KBM-7 (cell line): ENCODE results near the gene FGF12.
A peak's percentile ranks its signal among the peaks of the same experiment; 100 is the strongest.
"Not testable (repeated sequence)": the region's sequence is repeated elsewhere in the genome, so short reads cannot be mapped to it uniquely, and the experiment has no call there.

Source experiments
- DNase-seq: peaks from one replicate; pipeline ENCODE4 v3.0.0-alpha.2; 2015
- in situ Hi-C: fragments of 300-500 bp; cut with MboI; formaldehyde crosslinking; loops from 2 replicates; pipeline ENCODE4 v1.14.3; 2020; ENCODE audit warnings: low sequenced_read_pairs, low pct_unique_long_range_greater_than_20kb, mixed read lengths

Gene FGF12

GRCh38 chr3:192727032-192727847, at the start of gene FGF12:
Gene FGF12 (minus strand): TSS chr3:192727541.
- no peak for DNase-seq

GRCh38 chr3:192774341-192774740, 47.0 kb upstream of the FGF12 start:
- DNase-seq, in situ Hi-C loops: not testable (repeated sequence)

More at GRCh38 chr3:192727032-192727847, at the start of gene FGF12:
- in situ Hi-C loops = no loop called here

- in situ Hi-C loops = no loop called here
- DNase-seq = peak; percentile 30
Observed at GRCh38 chr3:192772240-192772894, 45.0 kb upstream of the FGF12 start.

- in situ Hi-C loops = no loop called here
Observed at GRCh38 chr3:192758654-192759053, 31.3 kb upstream of the FGF12 start.

GRCh38 chr3:192751148-192751547, 23.8 kb upstream of the FGF12 start:
- in situ Hi-C loops = no loop called here
- no peak for DNase-seq

More at GRCh38 chr3:192758654-192759053, 31.3 kb upstream of the FGF12 start:
- no peak for DNase-seq

- in situ Hi-C loops = no loop called here
Observed at GRCh38 chr3:192750201-192750600, 22.9 kb upstream of the FGF12 start.

GRCh38 chr3:192747746-192748145, 20.4 kb upstream of the FGF12 start:
- in situ Hi-C loops = no loop called here

More at GRCh38 chr3:192750201-192750600, 22.9 kb upstream of the FGF12 start:
- DNase-seq = no peak

GRCh38 chr3:192747145-192747544, 19.8 kb upstream of the FGF12 start:
- in situ Hi-C loops = no loop called here

More at GRCh38 chr3:192747746-192748145, 20.4 kb upstream of the FGF12 start:
- DNase-seq = no peak

GRCh38 chr3:192745150-192745549, 17.8 kb upstream of the FGF12 start:
- in situ Hi-C loops = no loop called here
- DNase-seq = no peak

More at GRCh38 chr3:192747145-192747544, 19.8 kb upstream of the FGF12 start:
- DNase-seq = no peak

GRCh38 chr3:192744604-192745003, 17.3 kb upstream of the FGF12 start:
- in situ Hi-C loops, DNase-seq: not testable (repeated sequence)

- DNase-seq = no peak
- in situ Hi-C loops = no loop called here
Observed at GRCh38 chr3:192737506-192737905, 10.2 kb upstream of the FGF12 start.

- in situ Hi-C loops = no loop called here
- DNase-seq = no peak
Observed at GRCh38 chr3:192731233-192731632, 3.9 kb upstream of the FGF12 start.

GRCh38 chr3:192726385-192726784, 956 bp downstream of the FGF12 start:
- in situ Hi-C loops = no loop called here
- no peak for DNase-seq

- in situ Hi-C loops = no loop called here
- no peak for DNase-seq
Observed at GRCh38 chr3:192719964-192720363, 7.4 kb downstream of the FGF12 start.

GRCh38 chr3:192718156-192718555, 9.2 kb downstream of the FGF12 start:
- DNase-seq = no peak
- in situ Hi-C loops = no loop called here

- no peak for DNase-seq
- in situ Hi-C loops = no loop called here
Observed at GRCh38 chr3:192715126-192715525, 12.2 kb downstream of the FGF12 start.

GRCh38 chr3:192711126-192711525, 16.2 kb downstream of the FGF12 start:
- DNase-seq, in situ Hi-C loops: not testable (repeated sequence)

GRCh38 chr3:192710366-192710765, 17.0 kb downstream of the FGF12 start:
- no peak for DNase-seq
- in situ Hi-C loops = no loop called here

GRCh38 chr3:192706272-192706671, 21.1 kb downstream of the FGF12 start:
- in situ Hi-C loops = no loop called here
- DNase-seq = no peak

- no peak for DNase-seq
- in situ Hi-C loops = no loop called here
Observed at GRCh38 chr3:192700885-192701284, 26.5 kb downstream of the FGF12 start.
